Endothelial cell of umbilical vein (primary cell): ENCODE measurements around the gene KRTAP3-2. TPM values are rescaled to one million over a fixed set of nuclear protein-coding genes. Genes with fewer than 3 reads are reported as not detected.

Experiments used
- BruUV-seq: library from RNA; stranded (reverse); fragments of 400-500 nt; replicated peaks from 2 replicates; lab custom pipeline; 2021; lab: Mats Ljungman, UMichigan
- CTCF ChIA-PET: fragments of 300-600, 350-600 bp; sonication (Branson Sonifier 250); formaldehyde crosslinking; loops from one replicate; lab custom pipeline; 2021; ENCODE audit warnings: antibody characterized with exemption, inconsistent platforms; lab: Charles Lee
- POLR2A ChIA-PET: fragments of 300-600, 350-600 bp; sonication (Branson Sonifier 250); formaldehyde crosslinking; loops from one replicate; lab custom pipeline; 2021; ENCODE audit warnings: antibody characterized with exemption, inconsistent platforms; lab: Charles Lee
- DNase-seq: peaks from one replicate; pipeline ENCODE4 v3.0.0-alpha.2; 2011; ENCODE audit warnings: low read depth, low spot score
- FAIRE-seq: peaks from 2 replicates; lab custom pipeline; 2011; peaks lifted over from hg19 to GRCh38; lab: Jason Lieb, UNC
- H2AFZ ChIP-seq: 2 replicates; pipeline ENCODE4 v1.6.0; 2012; ENCODE audit warnings: low read depth, low read length, control low read depth, inconsistent platforms
- H3K27ac ChIP-seq: 2 replicates; pipeline ENCODE4 v1.5.1; 2011; ENCODE audit warnings: low read depth, mild to moderate bottlenecking, control low read depth, low read length, moderate library complexity; ENCODE audit not compliant: insufficient read depth
- H3K27me3 ChIP-seq, 2 experiments: 2 replicates each; pipeline versions ENCODE4 v1.6.0 to v1.6.1; 2011; ENCODE audit warnings: low read length in 2 of 2, mixed read lengths in 1 of 2; ENCODE audit not compliant: control insufficient read depth in 2 of 2, insufficient read depth in 2 of 2
- H3K36me3 ChIP-seq, 2 experiments: 2 replicates in 1 of 2; 3 replicates in 1 of 2; pipeline ENCODE4 v1.5.1; 2011; ENCODE audit warnings: low read length in 2 of 2, mild to moderate bottlenecking in 1 of 2, moderate library complexity in 1 of 2; ENCODE audit not compliant: control insufficient read depth in 2 of 2, insufficient read depth in 2 of 2; ENCODE audit errors: extremely low read depth in 1 of 2
- H3K4me1 ChIP-seq: 3 replicates; pipeline ENCODE4 v1.5.1; 2011; ENCODE audit warnings: mild to moderate bottlenecking, low read length; ENCODE audit not compliant: control insufficient read depth, insufficient read depth; ENCODE audit errors: extremely low read depth
- H3K4me2 ChIP-seq: 2 replicates; pipeline ENCODE4 v1.6.1; 2011; ENCODE audit warnings: low read length, control low read depth, mixed read lengths; ENCODE audit not compliant: insufficient read depth
- H3K4me3 ChIP-seq, 3 experiments: fragments of 200-600 bp in 1 of 3; sonication (generic), shearing (Covaris generic) in 1 of 3; replicated peaks in 1 of 3; 2 replicates each; pipeline ENCODE4 v1.5.1; 2011 to 2016; ENCODE audit warnings: control low read depth in 3 of 3, low read length in 3 of 3, mild to moderate bottlenecking in 2 of 3, inconsistent platforms in 1 of 3, low read depth in 1 of 3, moderate library complexity in 1 of 3; ENCODE audit not compliant: insufficient read depth in 1 of 3
- H3K79me2 ChIP-seq: 2 replicates; pipeline ENCODE4 v1.6.0; 2012; ENCODE audit warnings: low read length, inconsistent platforms; ENCODE audit not compliant: control insufficient read depth, insufficient read depth
- H3K9ac ChIP-seq: replicated peaks from 2 replicates; pipeline ENCODE3; 2011; ENCODE audit warnings: low read length, control low read depth; ENCODE audit not compliant: insufficient read depth; ENCODE audit errors: extremely low read depth
- H3K9me1 ChIP-seq: replicated peaks from 3 replicates; pipeline ENCODE4 v1.6.0; 2011; ENCODE audit warnings: mild to moderate bottlenecking, low read length; ENCODE audit not compliant: control insufficient read depth, insufficient read depth; ENCODE audit errors: extremely low read depth
- H3K9me3 ChIP-seq: replicated peaks from 2 replicates; pipeline ENCODE4 v1.5.1; 2012; ENCODE audit warnings: low read length, inconsistent platforms; ENCODE audit not compliant: control insufficient read depth, insufficient read depth
- H4K20me1 ChIP-seq: replicated peaks from 2 replicates; pipeline ENCODE3; 2011; ENCODE audit warnings: mild to moderate bottlenecking, low read length; ENCODE audit not compliant: control insufficient read depth, insufficient read depth; ENCODE audit errors: extremely low read depth
- EZH2 ChIP-seq: IDR thresholded peaks from 2 replicates; pipeline ENCODE4 v1.6.1; 2012; ENCODE audit warnings: borderline replicate concordance, low read depth, mild to moderate bottlenecking, moderate library complexity, low read length, inconsistent platforms; ENCODE audit not compliant: severe bottlenecking
- FOS ChIP-seq: IDR thresholded peaks from 2 replicates; pipeline ENCODE4 v1.6.1; 2011; ENCODE audit warnings: mild to moderate bottlenecking, low read length, moderate library complexity, borderline replicate concordance; ENCODE audit not compliant: insufficient read depth
- GATA2 ChIP-seq: IDR thresholded peaks from 2 replicates; pipeline ENCODE4 v1.7.0; 2011; ENCODE audit warnings: low read depth, mild to moderate bottlenecking, moderate library complexity, mixed read lengths, low read length; ENCODE audit not compliant: insufficient read length, insufficient read depth
- JUN ChIP-seq: IDR thresholded peaks from 2 replicates; pipeline ENCODE4 v1.6.1; 2011; ENCODE audit warnings: borderline replicate concordance, low read depth; ENCODE audit not compliant: insufficient read length, insufficient read depth
- MYC ChIP-seq: IDR thresholded peaks from one replicate; pipeline ENCODE4 v1.6.1; 2011; ENCODE audit warnings: mild to moderate bottlenecking, low read depth, low read length
- POLR2A ChIP-seq: IDR thresholded peaks from 2 replicates; pipeline ENCODE4 v1.6.1; 2012; ENCODE audit warnings: low read depth, mild to moderate bottlenecking, control low read depth, low read length
- POLR2AphosphoS5 ChIP-seq: IDR thresholded peaks from 2 replicates; pipeline ENCODE4 v1.6.1; 2012; ENCODE audit warnings: low read depth, mild to moderate bottlenecking, control low read depth, low read length, moderate library complexity; ENCODE audit not compliant: insufficient read depth
- dilution Hi-C: fragments of 300-500 bp; cut with MboI; formaldehyde crosslinking; loops from one replicate; pipeline ENCODE4 v1.15.0; 2019; ENCODE audit warnings: low sequenced_read_pairs; ENCODE audit not compliant: extremely low pct_ligation_motif_present
- intact Hi-C: fragments of 100-400 bp; cut with micrococcal nuclease; formaldehyde crosslinking; loops from one replicate; pipeline ENCODE4 v1.10.0; 2022
- polyA plus RNA-seq, 4 experiments: library from polyadenylated mRNA; depleted of rRNA in 3 of 4; stranded (reverse) in 3 of 4; unstranded in 1 of 4; fragments of >200 nt; gene quantifications; 2 replicates each; pipeline versions ENCODE4 v1.2.1 to v1.2.3, GENCODE V29; 2011 to 2012; ENCODE audit warnings: missing spikeins in 1 of 4
- total RNA-seq: library from RNA; stranded (reverse); gene quantifications from 2 replicates; pipeline ENCODE4 v1.2.3, GENCODE V29; 2021
- TF ChIP-seq, protein P1 (sequence below): IDR thresholded peaks from 2 replicates; pipeline ENCODE4 v1.6.1; 2011; ENCODE audit not compliant: insufficient read depth, insufficient read length

The KRTAP3-2 gene
- total and polyA plus RNA-seq, 2 donors (not counting 3 experiments of a cell fraction or from before 2014, with no cell fraction given), result not detected

DNA sequence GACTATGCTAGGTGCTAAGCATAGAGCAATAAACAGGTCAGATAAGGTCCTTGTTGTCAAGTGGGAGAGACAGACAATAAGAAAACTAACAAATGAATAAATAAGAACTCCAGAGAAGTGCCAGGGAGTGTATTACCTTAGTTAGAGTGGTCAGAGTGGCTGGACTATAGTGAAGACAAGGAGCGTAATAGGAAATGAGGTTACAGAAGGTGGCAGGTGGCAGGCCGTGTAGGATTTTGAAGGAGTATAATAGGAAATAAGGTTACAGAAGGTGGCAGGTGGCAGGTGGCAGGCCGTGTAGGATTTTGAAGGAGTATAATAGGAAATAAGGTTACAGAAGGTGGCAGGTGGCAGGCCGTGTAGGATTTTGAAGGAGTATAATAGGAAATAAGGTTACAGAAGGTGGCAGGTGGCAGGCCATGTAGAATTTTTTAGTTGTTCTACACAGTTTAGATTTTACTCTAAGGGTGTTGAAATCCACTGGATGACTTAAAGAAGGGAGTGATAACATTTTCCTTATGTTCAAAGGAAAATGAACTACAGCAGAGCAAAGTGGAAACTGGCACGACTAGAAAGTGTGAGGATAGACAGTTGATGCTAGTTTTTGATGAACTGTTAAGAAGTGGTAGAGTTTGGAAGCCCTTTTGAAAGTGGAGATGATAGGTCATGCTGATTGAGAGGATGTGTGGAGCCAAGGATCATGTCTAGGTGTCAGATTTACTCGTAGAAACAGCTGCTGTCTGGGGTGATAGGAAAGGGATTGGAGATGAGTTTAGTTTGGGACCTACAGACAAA, 12.8 kb upstream of the KRTAP3-2 start:
- TF ChIP-seq POLR2A, result no peak
- Histone ChIP-seq H3K27me3 (peaks cover 0 to 1% of the 10 kb centered on the region in 2 experiments), H3K4me1 (no peaks in the 10 kb centered on the region), H3K9ac (no peak overlapping the region), H3K9me3 (no peaks in the 10 kb centered on the region), H2AFZ (no peak overlapping the region), H3K27ac (no peak overlapping the region), H4K20me1 (no peaks in the 10 kb centered on the region), H3K4me3 (no peak overlapping the region), H3K79me2 (no peaks in the 10 kb centered on the region), H3K36me3 (no peaks in the 10 kb centered on the region), H3K9me1 (no peaks in the 10 kb centered on the region), H3K4me2 (no peak overlapping the region)
- intact Hi-C loops (no loop called here), dilution Hi-C loops (no loop called here)
- FAIRE-seq, result no peak
- DNase-seq, result no peak
- ChIA-PET CTCF (no interaction called here), POLR2A (no interaction called here)
- no TSS peak for BruUV-seq

DNA sequence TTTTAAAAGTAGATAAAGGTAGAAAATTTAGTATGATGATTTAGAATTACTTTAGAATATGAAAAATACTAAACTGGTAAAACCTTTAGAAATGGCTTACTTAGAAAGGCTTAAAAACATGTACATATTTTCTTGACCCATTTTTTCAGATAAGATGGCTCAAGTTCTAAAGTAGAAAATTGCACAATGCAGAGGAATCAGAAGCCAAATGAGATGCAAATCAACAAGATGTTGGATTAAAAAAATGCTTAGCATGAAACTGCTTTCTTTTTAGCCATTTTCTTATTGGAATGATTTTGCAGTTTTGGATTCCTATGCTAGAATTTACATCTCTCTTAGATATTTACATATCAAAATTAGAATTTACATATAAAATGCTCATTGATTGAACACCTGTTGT, 10.7 kb upstream of the KRTAP3-2 start:
- Histone ChIP-seq H3K4me1 (no peaks in the 10 kb centered on the region), H3K4me3 (no peak overlapping the region), H3K79me2 (no peaks in the 10 kb centered on the region), H3K9me3 (no peaks in the 10 kb centered on the region), H4K20me1 (no peaks in the 10 kb centered on the region), H3K36me3 (no peaks in the 10 kb centered on the region), H3K9me1 (no peaks in the 10 kb centered on the region), H3K27me3 (peaks cover 0 to 1% of the 10 kb centered on the region in 2 experiments), H3K27ac (no peak overlapping the region), H2AFZ (no peak overlapping the region), H3K4me2 (no peak overlapping the region), H3K9ac (no peak overlapping the region)
- TF ChIP-seq FOS (no peak), GATA2 (no peak), POLR2AphosphoS5 (no peak), JUN (no peak), POLR2A (no peak), EZH2 (no peak), MYC (no peak)
- TF ChIP-seq, protein P1, sequence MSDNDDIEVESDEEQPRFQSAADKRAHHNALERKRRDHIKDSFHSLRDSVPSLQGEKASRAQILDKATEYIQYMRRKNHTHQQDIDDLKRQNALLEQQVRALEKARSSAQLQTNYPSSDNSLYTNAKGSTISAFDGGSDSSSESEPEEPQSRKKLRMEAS, result no peak
- DNase-seq (no peak), FAIRE-seq (no peak)
- CTCF ChIA-PET, result no interaction called here
- dilution Hi-C loops, result no loop called here
- intact Hi-C loops, result no loop called here
- no TSS peak for BruUV-seq
- POLR2A ChIA-PET, result no interaction called here
